Chondrocyte (in vitro differentiated cells): ENCODE data around the gene TESPA1. TPM values are rescaled to one million over a fixed set of nuclear protein-coding genes. Genes with fewer than 3 reads are reported as not detected.

Experiments used
- DNase-seq: peaks from one replicate; pipeline ENCODE4 v3.0.0; 2021; ENCODE audit warnings: mixed read lengths, low spot score
- H3K27ac Mint-ChIP-seq: one replicate; pipeline ENCODE4 v1.8.0; 2021; ENCODE audit warnings: mild to moderate bottlenecking, moderate library complexity, mixed read lengths; ENCODE audit not compliant: unreplicated experiment
- H3K27me3 Mint-ChIP-seq: 2 replicates; pipeline ENCODE4 v1.8.0; 2021; ENCODE audit warnings: low read depth, mixed read lengths
- H3K36me3 Mint-ChIP-seq: 2 replicates; pipeline ENCODE4 v1.8.0; 2021; ENCODE audit warnings: low read depth, mixed read lengths
- H3K4me1 Mint-ChIP-seq: 2 replicates; pipeline ENCODE4 v1.8.0; 2021; ENCODE audit warnings: low read depth, mild to moderate bottlenecking, mixed read lengths
- H3K4me3 Mint-ChIP-seq: one replicate; pipeline ENCODE4 v1.8.0; 2021; ENCODE audit warnings: mild to moderate bottlenecking, moderate library complexity, mixed read lengths; ENCODE audit not compliant: unreplicated experiment
- H3K9me3 Mint-ChIP-seq: 2 replicates; pipeline ENCODE4 v1.8.0; 2021; ENCODE audit warnings: low read depth, mixed read lengths
- total RNA-seq: library from RNA; stranded (reverse); gene quantifications from 3 replicates; pipeline ENCODE4 v1.2.1, GENCODE V29; 2021
- TF ChIP-seq, protein P1 (sequence below): fragments of 200-600 bp; sonication (generic); IDR thresholded peaks from 2 replicates; pipeline ENCODE4 v1.5.0; 2021; ENCODE audit warnings: antibody characterized with exemption, mild to moderate bottlenecking, moderate library complexity

Gene TESPA1
- total RNA-seq, 1 donor from 2014 or later: not detected

GRCh38 chr12:55017416-55017925 lies 32.9 kb upstream of the TESPA1 start:
- Mint-ChIP-seq H3K27ac (no peak overlapping the region), H3K27me3 (peaks cover 16% of the 10 kb centered on the region), H3K4me1 (peaks cover 3% of the 10 kb centered on the region), H3K9me3 (peaks cover 8% of the 10 kb centered on the region), H3K36me3 (no peaks in the 10 kb centered on the region), H3K4me3 (no peak overlapping the region)
- no peak for DNase-seq
- TF ChIP-seq, protein P1, sequence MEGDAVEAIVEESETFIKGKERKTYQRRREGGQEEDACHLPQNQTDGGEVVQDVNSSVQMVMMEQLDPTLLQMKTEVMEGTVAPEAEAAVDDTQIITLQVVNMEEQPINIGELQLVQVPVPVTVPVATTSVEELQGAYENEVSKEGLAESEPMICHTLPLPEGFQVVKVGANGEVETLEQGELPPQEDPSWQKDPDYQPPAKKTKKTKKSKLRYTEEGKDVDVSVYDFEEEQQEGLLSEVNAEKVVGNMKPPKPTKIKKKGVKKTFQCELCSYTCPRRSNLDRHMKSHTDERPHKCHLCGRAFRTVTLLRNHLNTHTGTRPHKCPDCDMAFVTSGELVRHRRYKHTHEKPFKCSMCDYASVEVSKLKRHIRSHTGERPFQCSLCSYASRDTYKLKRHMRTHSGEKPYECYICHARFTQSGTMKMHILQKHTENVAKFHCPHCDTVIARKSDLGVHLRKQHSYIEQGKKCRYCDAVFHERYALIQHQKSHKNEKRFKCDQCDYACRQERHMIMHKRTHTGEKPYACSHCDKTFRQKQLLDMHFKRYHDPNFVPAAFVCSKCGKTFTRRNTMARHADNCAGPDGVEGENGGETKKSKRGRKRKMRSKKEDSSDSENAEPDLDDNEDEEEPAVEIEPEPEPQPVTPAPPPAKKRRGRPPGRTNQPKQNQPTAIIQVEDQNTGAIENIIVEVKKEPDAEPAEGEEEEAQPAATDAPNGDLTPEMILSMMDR: no peak

DNA sequence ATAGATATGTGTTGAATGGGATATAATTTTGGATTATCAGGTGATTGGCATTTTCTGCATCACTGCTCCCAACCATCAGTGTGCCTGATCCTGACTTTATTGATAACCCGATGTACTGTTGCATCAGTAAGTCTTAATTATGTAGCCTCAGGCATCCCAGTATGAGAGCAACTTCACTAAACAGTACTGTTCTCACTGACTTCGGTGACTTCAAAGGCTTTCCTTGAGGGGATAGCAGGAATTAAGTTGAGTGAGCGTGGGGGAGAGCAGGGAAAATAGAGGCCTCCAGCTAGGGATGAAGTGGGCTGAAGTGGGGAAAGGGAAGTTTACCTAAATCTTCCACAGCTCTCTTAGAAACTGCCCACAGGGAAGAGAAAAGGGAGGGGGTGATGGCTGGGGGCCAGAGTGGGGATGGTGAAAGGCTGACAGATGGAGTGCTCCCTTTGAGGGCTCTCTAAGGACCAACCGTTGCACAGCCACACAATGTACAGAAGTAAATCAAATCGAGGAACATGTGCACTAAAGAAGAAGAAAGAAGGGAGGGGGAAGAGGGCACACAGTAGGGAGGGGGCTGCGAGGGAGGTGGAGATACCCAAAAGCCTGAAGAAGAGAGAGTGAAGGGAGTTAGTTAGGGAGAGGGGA lies 24.5 kb upstream of the TESPA1 start:
- H3K9me3 Mint-ChIP-seq: peaks cover 7% of the 10 kb centered on the region
- DNase-seq: no peak
- TF ChIP-seq, protein P1: no peak
- H3K36me3 Mint-ChIP-seq: no peaks in the 10 kb centered on the region
- no peaks in the 10 kb centered on the region for H3K4me1 Mint-ChIP-seq
- no peak overlapping the region for H3K4me3 Mint-ChIP-seq
- H3K27ac Mint-ChIP-seq: no peak overlapping the region
- H3K27me3 Mint-ChIP-seq: peaks cover 16% of the 10 kb centered on the region

GRCh38 chr12:55002355-55002754 lies 17.8 kb upstream of the TESPA1 start:
- no peaks in the 10 kb centered on the region for H3K9me3 Mint-ChIP-seq
- no peak overlapping the region for H3K27ac Mint-ChIP-seq
- no peak overlapping the region for H3K4me3 Mint-ChIP-seq
- peaks cover 11% of the 10 kb centered on the region for H3K27me3 Mint-ChIP-seq
- no peaks in the 10 kb centered on the region for H3K4me1 Mint-ChIP-seq
- H3K36me3 Mint-ChIP-seq: no peaks in the 10 kb centered on the region
- TF ChIP-seq, protein P1: no peak
- DNase-seq: no peak

GRCh38 chr12:55001198-55001868 lies 16.8 kb upstream of the TESPA1 start:
- Mint-ChIP-seq H3K36me3 (no peaks in the 10 kb centered on the region), H3K9me3 (no peaks in the 10 kb centered on the region), H3K4me3 (no peak overlapping the region), H3K4me1 (no peaks in the 10 kb centered on the region), H3K27me3 (peaks cover 18% of the 10 kb centered on the region), H3K27ac (no peak overlapping the region)
- TF ChIP-seq, protein P1: no peak
- DNase-seq: no peak

DNA sequence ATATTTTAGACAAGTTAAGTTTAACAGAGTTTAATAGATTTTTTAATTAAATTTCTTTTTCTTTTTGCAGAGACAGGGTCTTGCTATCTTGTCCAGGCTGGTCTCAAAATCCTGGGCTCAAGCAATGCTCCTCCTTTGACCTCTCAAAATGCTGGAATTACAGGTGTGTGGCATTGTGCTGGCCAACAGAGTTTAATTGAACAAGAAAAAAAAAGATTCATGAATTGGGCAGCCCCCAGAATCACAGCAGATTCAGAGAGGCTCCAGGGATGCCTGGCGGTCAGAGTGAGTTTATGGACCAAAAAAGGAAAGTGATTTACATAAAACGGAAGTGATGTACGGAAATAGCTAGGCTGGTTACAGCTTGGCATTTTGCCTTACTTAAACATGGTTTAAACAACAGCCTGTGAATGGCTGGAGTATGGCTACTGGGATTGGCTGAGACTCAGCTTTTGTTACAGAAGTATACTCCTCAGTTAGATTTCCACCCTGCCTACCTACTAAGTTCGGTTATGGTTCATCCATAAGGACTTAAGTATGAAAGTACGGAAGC lies 14.5 kb upstream of the TESPA1 start:
- Mint-ChIP-seq H3K27me3 (peaks cover 25% of the 10 kb centered on the region), H3K36me3 (no peaks in the 10 kb centered on the region), H3K9me3 (no peaks in the 10 kb centered on the region), H3K4me1 (no peaks in the 10 kb centered on the region), H3K27ac (no peak overlapping the region), H3K4me3 (no peak overlapping the region)
- DNase-seq: no peak
- TF ChIP-seq, protein P1: no peak
